GM12878 (cell line): ENCODE results near the gene EXD3.

ENCODE experiments used
- BACH1 ChIP-seq: fragments of 450-650 bp; IDR thresholded peaks from 2 replicates; pipeline ENCODE4 v1.6.1; 2017; ENCODE audit warnings: mild to moderate bottlenecking, borderline replicate concordance
- CTCF ChIP-seq, 3 experiments: IDR thresholded peaks in 2 of 3; conservative IDR thresholded peaks in 1 of 3; 2 replicates each; pipeline ENCODE4 v1.5.1; 2011; ENCODE audit warnings: low read depth in 3 of 3, low read length in 3 of 3, mild to moderate bottlenecking in 3 of 3, control low read depth in 2 of 3, moderate library complexity in 2 of 3, inconsistent platforms in 1 of 3, mixed read lengths in 1 of 3; ENCODE audit not compliant: control insufficient read depth in 2 of 3, insufficient read depth in 1 of 3; ENCODE audit errors: extremely low read depth in 1 of 3
- ESRRA ChIP-seq: IDR thresholded peaks from 2 replicates; pipeline ENCODE4 v1.6.1; 2012; ENCODE audit warnings: mild to moderate bottlenecking, low read length, improper control_type of control experiment

DNA sequence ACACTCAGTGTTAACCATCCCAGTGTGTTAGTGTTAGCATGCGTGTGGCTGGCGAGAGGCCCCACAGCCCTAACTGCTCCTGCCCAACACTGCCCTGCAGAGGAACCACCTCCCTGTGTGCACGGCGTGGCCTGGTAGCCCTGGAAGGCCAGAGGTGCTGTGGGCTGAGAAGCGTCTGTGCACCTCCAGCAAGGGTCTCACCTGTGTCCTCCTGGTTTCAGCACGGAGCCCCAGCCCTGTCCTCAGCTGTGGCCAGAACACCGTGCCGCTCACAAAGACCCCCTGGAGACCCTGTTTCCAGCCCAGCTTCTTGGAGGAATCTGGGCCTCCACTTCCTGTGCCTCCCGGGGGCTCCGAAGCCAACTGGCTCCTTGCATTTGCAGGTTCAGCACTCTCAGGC is 64.8 kb downstream of the EXD3 start:
- TF ChIP-seq CTCF (IDR thresholded peaks at IDR 0.05 in 2 of 3, conservative IDR thresholded peaks at IDR 0.05 in 1 of 3; ENCODE audit: control insufficient read depth in 2 of 3, extremely low read depth in 1 of 3, insufficient read depth in 1 of 3, low read depth in 3 of 3, low read length in 3 of 3), result no peak
- TF ChIP-seq BACH1, result no peak
- TF ChIP-seq ESRRA, result no peak
